Gastroesophageal sphincter (tissue), 4 donors: ENCODE results near the gene TMPRSS11D. TPM values are rescaled to one million over a fixed set of nuclear protein-coding genes. Genes with fewer than 3 reads are reported as not detected.
A peak's percentile ranks its signal among the peaks of the same experiment; 100 is the strongest.

ENCODE experiments used
- ATAC-seq: fragments of 150-250 bp; one replicate; pipeline ENCODE4 v1.9.1; 2016; ENCODE audit warnings: mild to moderate bottlenecking, moderate library complexity
- H3K27ac ChIP-seq, 4 donors: fragments of 200-600 bp; sonication (generic) in 3 of 4; 1 replicate in 3 of 4; 2 replicates in 1 of 4; pipeline ENCODE4 v1.5.1; 2016 to 2019
- H3K27me3 ChIP-seq: fragments of 200-600 bp; sonication (generic); one replicate; pipeline ENCODE4 v1.5.1; 2019
- H3K36me3 ChIP-seq, 2 donors: fragments of 200-600 bp; sonication (generic); one replicate each; pipeline ENCODE4 v1.5.1; 2019; ENCODE audit warnings: control low read depth in 1 of 2
- H3K4me1 ChIP-seq, 3 donors: fragments of 200-600 bp; sonication (generic); 1 replicate in 2 of 3; 2 replicates in 1 of 3; pipeline ENCODE4 v1.5.1; 2016 to 2019; ENCODE audit warnings: control low read depth in 2 of 3
- H3K4me3 ChIP-seq, 2 donors: fragments of 200-600 bp; sonication (generic); one replicate each; pipeline ENCODE4 v1.5.1; 2019; ENCODE audit warnings: mild to moderate bottlenecking in 1 of 2, moderate library complexity in 1 of 2
- H3K9me3 ChIP-seq, 3 donors: fragments of 200-600 bp; sonication (generic); one replicate each; pipeline ENCODE4 v1.5.1; 2017 to 2019; ENCODE audit warnings: control low read depth in 2 of 3
- CTCF ChIP-seq, 4 experiments: fragments of 200-600 bp in 2 of 4; fragments of 450-650 bp in 2 of 4; sonication (generic) in 1 of 4; IDR thresholded peaks; one replicate each; pipeline ENCODE4 v1.5.1; 2017 to 2019; ENCODE audit warnings: antibody characterized with exemption in 4 of 4, mild to moderate bottlenecking in 2 of 4, moderate library complexity in 2 of 4
- EP300 ChIP-seq: sonication (generic); formaldehyde crosslinking; IDR thresholded peaks from one replicate; pipeline ENCODE4 v1.6.1; 2017; ENCODE audit warnings: antibody characterized with exemption, mild to moderate bottlenecking
- POLR2A ChIP-seq, 2 donors: fragments of 450-650 bp; IDR thresholded peaks; one replicate each; pipeline ENCODE4 v1.6.1; 2017; ENCODE audit warnings: antibody characterized with exemption in 2 of 2, mild to moderate bottlenecking in 2 of 2, moderate library complexity in 1 of 2
- POLR2AphosphoS5 ChIP-seq: sonication (generic); formaldehyde crosslinking; IDR thresholded peaks from one replicate; pipeline ENCODE4 v1.6.1; 2017; ENCODE audit warnings: antibody characterized with exemption
- WGBS, 2 donors: methylation state at CpG; one replicate each; pipeline ENCODE4 v1.1.5; 2018; ENCODE audit warnings: low coverage in 1 of 2; 5-methylcytosine and 5-hydroxymethylcytosine counted together
- total RNA-seq, 4 donors: library from RNA; depleted of rRNA; stranded (reverse); fragments of >200 nt; gene quantifications; one replicate each; pipeline ENCODE4 v1.1.0, GENCODE V29; 2016

The TMPRSS11D gene
- total RNA-seq, 4 donors from 2014 or later = 0.27 to 17.6 (median 1.2) TPM

GRCh38 chr4:67927251-67927650, 43.4 kb upstream of the TMPRSS11D start:
- Histone ChIP-seq H3K27ac (no peak overlapping the region), H3K27me3 (no peaks in the 10 kb centered on the region), H3K36me3 (no peaks in the 10 kb centered on the region), H3K4me1 (no peaks in the 10 kb centered on the region), H3K4me3 (no peak overlapping the region), H3K9me3 (no peaks in the 10 kb centered on the region)
- peak; percentile 39 for ATAC-seq
- no CpG with 5 or more reads among the region's 3 CpGs for WGBS, 2 donors
- TF ChIP-seq EP300 = no peak
- no peak for TF ChIP-seq POLR2AphosphoS5
- no peak for TF ChIP-seq POLR2A (IDR thresholded peaks at IDR 0.05)
- TF ChIP-seq CTCF (IDR thresholded peaks at IDR 0.05) = no peak

GRCh38 chr4:67926485-67926884, 42.7 kb upstream of the TMPRSS11D start:
- ATAC-seq = peak; percentile 39
- no peaks in the 10 kb centered on the region for H3K36me3 ChIP-seq
- TF ChIP-seq POLR2AphosphoS5 = no peak
- no peak for TF ChIP-seq EP300
- no peak for TF ChIP-seq POLR2A (IDR thresholded peaks at IDR 0.05)
- TF ChIP-seq CTCF (IDR thresholded peaks at IDR 0.05) = no peak
- no peak overlapping the region for H3K4me3 ChIP-seq
- H3K27ac ChIP-seq = no peak overlapping the region
- H3K4me1 ChIP-seq = no peaks in the 10 kb centered on the region
- H3K9me3 ChIP-seq = no peaks in the 10 kb centered on the region
- H3K27me3 ChIP-seq = no peaks in the 10 kb centered on the region
- no CpG with 5 or more reads among the region's 7 CpGs for WGBS, 2 donors

- 43 to 63% methylated on average over 4 of the region's 4 CpGs for WGBS, 2 donors
- no peaks in the 10 kb centered on the region for H3K9me3 ChIP-seq
- H3K36me3 ChIP-seq = no peaks in the 10 kb centered on the region
- no peak for ATAC-seq
- no peaks in the 10 kb centered on the region for H3K4me1 ChIP-seq
- H3K27ac ChIP-seq = no peak overlapping the region
- no peaks in the 10 kb centered on the region for H3K27me3 ChIP-seq
- no peak overlapping the region for H3K4me3 ChIP-seq
- no peak for TF ChIP-seq POLR2A (IDR thresholded peaks at IDR 0.05)
- TF ChIP-seq CTCF (IDR thresholded peaks at IDR 0.05) = no peak
- TF ChIP-seq POLR2AphosphoS5 = no peak
These were observed 38.9 kb upstream of the TMPRSS11D start for GRCh38 chr4:67922697-67923096.

GRCh38 chr4:67918428-67918827, 34.6 kb upstream of the TMPRSS11D start:
- H3K4me3 ChIP-seq = no peak overlapping the region
- no peak for ATAC-seq
- H3K4me1 ChIP-seq = no peaks in the 10 kb centered on the region
- H3K27ac ChIP-seq = no peak overlapping the region
- H3K36me3 ChIP-seq = no peaks in the 10 kb centered on the region
- H3K27me3 ChIP-seq = no peaks in the 10 kb centered on the region
- TF ChIP-seq POLR2AphosphoS5 = no peak
- no peaks in the 10 kb centered on the region for H3K9me3 ChIP-seq

- H3K36me3 ChIP-seq = no peaks in the 10 kb centered on the region
- H3K27ac ChIP-seq = no peak overlapping the region
- H3K27me3 ChIP-seq = no peaks in the 10 kb centered on the region
- ATAC-seq = no peak
- no peaks in the 10 kb centered on the region for H3K4me1 ChIP-seq
- TF ChIP-seq EP300 = no peak
- no peak for TF ChIP-seq POLR2A (IDR thresholded peaks at IDR 0.05)
- no peak for TF ChIP-seq POLR2AphosphoS5
- H3K9me3 ChIP-seq = no peaks in the 10 kb centered on the region
- WGBS, 2 donors = 70 to 80% methylated on average over 5 of the region's 5 CpGs
- no peak overlapping the region for H3K4me3 ChIP-seq
These were observed 31.7 kb upstream of the TMPRSS11D start for GRCh38 chr4:67915400-67915966.

- no peaks in the 10 kb centered on the region for H3K9me3 ChIP-seq
- H3K4me1 ChIP-seq = no peaks in the 10 kb centered on the region
- no peak overlapping the region for H3K4me3 ChIP-seq
- TF ChIP-seq EP300 (no peak), CTCF (IDR thresholded peaks at IDR 0.05) (no peak), POLR2AphosphoS5 (no peak), POLR2A (IDR thresholded peaks at IDR 0.05) (no peak)
- no peaks in the 10 kb centered on the region for H3K36me3 ChIP-seq
- WGBS, 2 donors = 90 to 100% methylated on average over 1 to 2 of the region's 2 CpGs
- H3K27ac ChIP-seq = no peak overlapping the region
- ATAC-seq = no peak
- no peaks in the 10 kb centered on the region for H3K27me3 ChIP-seq
These were observed 28.3 kb upstream of the TMPRSS11D start for GRCh38 chr4:67912080-67912479.
